HepG2 (cell line): ENCODE data around the gene OSBPL10. TPM values are rescaled to one million over a fixed set of nuclear protein-coding genes. Genes with fewer than 3 reads are reported as not detected.

Experiments used
- DPF2 ChIP-seq: sonication (generic); formaldehyde crosslinking; IDR thresholded peaks from 2 replicates; pipeline ENCODE4 v1.4.0; 2020; ENCODE audit warnings: mild to moderate bottlenecking, low read depth, missing genetic modification reagents, borderline replicate concordance
- GTF3A ChIP-seq: sonication (generic); formaldehyde crosslinking; conservative IDR thresholded peaks from 2 replicates; pipeline ENCODE4 v1.4.0; 2020; ENCODE audit warnings: mild to moderate bottlenecking, missing genetic modification reagents
- MTA1 ChIP-seq: sonication (generic); formaldehyde crosslinking; IDR thresholded peaks from 2 replicates; pipeline ENCODE4 v1.4.0; 2020; ENCODE audit warnings: missing genetic modification reagents, mild to moderate bottlenecking, borderline replicate concordance
- NFAT5 ChIP-seq: sonication (generic); formaldehyde crosslinking; IDR thresholded peaks from 2 replicates; pipeline ENCODE4 v1.4.0; 2020; ENCODE audit warnings: missing genetic modification reagents
- SRSF4 ChIP-seq: fragments of 200-400 bp; formaldehyde crosslinking; IDR thresholded peaks from one replicate; pipeline ENCODE4 v1.6.1; 2018; ENCODE audit warnings: mild to moderate bottlenecking, low read depth, low read length, moderate library complexity; ENCODE audit not compliant: poor library complexity, severe bottlenecking
- STAT5B ChIP-seq: sonication (generic); formaldehyde crosslinking; IDR thresholded peaks from 2 replicates; pipeline ENCODE4 v1.4.0; 2020; ENCODE audit warnings: missing genetic modification reagents
- TBX2 ChIP-seq: sonication (generic); formaldehyde crosslinking; IDR thresholded peaks from 2 replicates; pipeline ENCODE4 v1.5.0; 2020; ENCODE audit warnings: missing genetic modification reagents, mild to moderate bottlenecking, borderline replicate concordance
- TOPORS ChIP-seq: sonication (generic); formaldehyde crosslinking; IDR thresholded peaks from 2 replicates; pipeline ENCODE4 v1.8.0; 2023; ENCODE audit warnings: mild to moderate bottlenecking, missing genetic modification reagents
- ZNF160 ChIP-seq: sonication (generic); formaldehyde crosslinking; IDR thresholded peaks from 2 replicates; pipeline ENCODE4 v1.8.0; 2022; ENCODE audit warnings: mild to moderate bottlenecking, inconsistent platforms, missing genetic modification reagents
- ZNF329 ChIP-seq: sonication (generic); formaldehyde crosslinking; IDR thresholded peaks from 2 replicates; pipeline ENCODE4 v1.9.0; 2021; ENCODE audit warnings: low read depth, mild to moderate bottlenecking, missing genetic modification reagents
- ZNF431 ChIP-seq: sonication (generic); formaldehyde crosslinking; IDR thresholded peaks from 2 replicates; pipeline ENCODE4 v1.9.0; 2022; ENCODE audit warnings: missing genetic modification reagents, low read depth, mild to moderate bottlenecking, borderline replicate concordance
- ZNF7 ChIP-seq: IDR thresholded peaks from 2 replicates; pipeline ENCODE4 v1.6.1; 2016; ENCODE audit warnings: missing biosample characterization, missing genetic modification reagents
- ZSCAN20 ChIP-seq: sonication (generic); formaldehyde crosslinking; IDR thresholded peaks from 2 replicates; pipeline ENCODE4 v1.4.0; 2020; ENCODE audit warnings: missing genetic modification reagents, mild to moderate bottlenecking, borderline replicate concordance
- polyA plus RNA-seq, 8 experiments: library from polyadenylated mRNA; depleted of rRNA in 3 of 8; stranded (reverse) in 7 of 8; unstranded in 1 of 8; fragments of >200 nt; fragmentation: Illumina TruSeq in 4 of 8; extraction: Trizol in 4 of 8; gene quantifications; 2 replicates each; pipeline versions ENCODE4 v1.2.1 to v1.2.3, GENCODE V29; 2011 to 2016; ENCODE audit warnings: low read depth in 4 of 8, missing spikeins in 1 of 8, mixed read lengths in 1 of 8; ENCODE audit not compliant: insufficient read depth in 1 of 8
- total RNA-seq, 5 experiments: library from RNA; depleted of rRNA; stranded (reverse); fragments of >200 nt; fragmentation: Illumina TruSeq; extraction: Trizol; gene quantifications; 2 replicates each; pipeline ENCODE4 v1.2.3, GENCODE V29; 2016; ENCODE audit warnings: low read depth in 1 of 5
- TF ChIP-seq, protein P1 (sequence below): IDR thresholded peaks from 2 replicates; pipeline ENCODE4 v1.6.1; 2016; ENCODE audit warnings: low read depth, control low read depth
- TF ChIP-seq, protein P2 (sequence below): sonication (generic); formaldehyde crosslinking; IDR thresholded peaks from 2 replicates; pipeline ENCODE4 v1.4.0; 2020; ENCODE audit warnings: mild to moderate bottlenecking, missing genetic modification reagents
- TF ChIP-seq, protein P3 (sequence below): sonication (generic); formaldehyde crosslinking; IDR thresholded peaks from 2 replicates; pipeline ENCODE4 v1.4.0; 2020; ENCODE audit warnings: missing genetic modification reagents
- TF ChIP-seq, protein P4 (sequence below): sonication (generic); formaldehyde crosslinking; IDR thresholded peaks from 2 replicates; pipeline ENCODE4 v1.5.0; 2020; ENCODE audit warnings: missing genetic modification reagents

The OSBPL10 gene
- total and polyA plus RNA-seq, 2 of the 13 experiments (the other 11 are each of a cell fraction or from before 2014, with no cell fraction given), result 10.3 to 28.6 TPM

DNA sequence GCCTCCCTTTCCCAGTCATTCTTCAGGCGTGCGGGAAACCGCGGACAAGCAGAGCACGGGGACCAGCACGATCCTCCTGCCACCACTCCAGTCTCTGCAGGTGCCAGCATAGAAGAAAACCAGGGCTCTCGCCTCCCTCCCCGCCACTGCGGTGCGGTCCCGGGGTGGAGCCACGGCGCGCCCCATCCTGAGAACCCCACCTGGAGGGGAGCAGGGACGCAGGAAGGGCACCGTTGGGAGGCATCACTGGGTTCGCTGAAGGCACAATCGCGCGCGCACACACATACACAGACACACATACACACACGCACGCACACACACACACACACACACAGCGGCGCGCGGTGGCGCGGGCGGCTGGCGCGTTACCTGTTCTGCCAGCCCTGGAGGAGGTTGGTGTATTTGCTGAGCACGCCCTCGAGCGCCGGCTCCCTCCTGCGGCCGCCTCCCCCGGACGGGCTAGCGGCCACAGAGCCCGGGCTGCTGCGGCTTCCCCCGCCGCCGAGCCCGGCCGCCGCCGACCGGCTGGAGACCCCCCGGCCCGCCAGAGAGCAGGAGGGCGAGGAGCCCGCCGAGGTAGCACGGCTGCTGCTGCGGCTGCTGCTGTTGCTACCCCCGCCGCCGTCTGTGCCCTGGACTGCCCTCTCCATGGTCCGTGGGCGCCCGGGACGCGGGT lies 394 bp downstream of the OSBPL10 start (continued):
- TF ChIP-seq DPF2 (CRISPR knock-in tag) (peak; percentile 47; the same call in 1 of the 2 replicates), ZNF431 (peak; percentile 62; the same call in 1 of the 2 replicates), STAT5B (CRISPR knock-in tag) (no peak), TOPORS (no peak), ZNF7 (CRISPR knock-in tag) (no peak), NFAT5 (CRISPR knock-in tag) (no peak), ZSCAN20 (CRISPR knock-in tag) (no peak), TBX2 (CRISPR knock-in tag) (peak; percentile 51; the same call in 1 of the 2 replicates), GTF3A (CRISPR knock-in tag) (peak; percentile 81; the same call in 1 of the 2 replicates), SRSF4 (no peak), ZNF329 (CRISPR knock-in tag) (0 out of 2 replicates have a peak, but pooled peaks have one; percentile 29), ZNF160 (0 out of 2 replicates have a peak, but pooled peaks have one; percentile 31), MTA1 (CRISPR knock-in tag) (peak; percentile 78; the same call in 1 of the 2 replicates)
- TF ChIP-seq, protein P1, sequence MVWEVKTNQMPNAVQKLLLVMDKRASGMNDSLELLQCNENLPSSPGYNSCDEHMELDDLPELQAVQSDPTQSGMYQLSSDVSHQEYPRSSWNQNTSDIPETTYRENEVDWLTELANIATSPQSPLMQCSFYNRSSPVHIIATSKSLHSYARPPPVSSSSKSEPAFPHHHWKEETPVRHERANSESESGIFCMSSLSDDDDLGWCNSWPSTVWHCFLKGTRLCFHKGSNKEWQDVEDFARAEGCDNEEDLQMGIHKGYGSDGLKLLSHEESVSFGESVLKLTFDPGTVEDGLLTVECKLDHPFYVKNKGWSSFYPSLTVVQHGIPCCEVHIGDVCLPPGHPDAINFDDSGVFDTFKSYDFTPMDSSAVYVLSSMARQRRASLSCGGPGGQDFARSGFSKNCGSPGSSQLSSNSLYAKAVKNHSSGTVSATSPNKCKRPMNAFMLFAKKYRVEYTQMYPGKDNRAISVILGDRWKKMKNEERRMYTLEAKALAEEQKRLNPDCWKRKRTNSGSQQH (CRISPR knock-in tag), result no peak
- TF ChIP-seq, protein P2, sequence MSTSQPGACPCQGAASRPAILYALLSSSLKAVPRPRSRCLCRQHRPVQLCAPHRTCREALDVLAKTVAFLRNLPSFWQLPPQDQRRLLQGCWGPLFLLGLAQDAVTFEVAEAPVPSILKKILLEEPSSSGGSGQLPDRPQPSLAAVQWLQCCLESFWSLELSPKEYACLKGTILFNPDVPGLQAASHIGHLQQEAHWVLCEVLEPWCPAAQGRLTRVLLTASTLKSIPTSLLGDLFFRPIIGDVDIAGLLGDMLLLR (CRISPR knock-in tag), result no peak
- TF ChIP-seq, protein P3, sequence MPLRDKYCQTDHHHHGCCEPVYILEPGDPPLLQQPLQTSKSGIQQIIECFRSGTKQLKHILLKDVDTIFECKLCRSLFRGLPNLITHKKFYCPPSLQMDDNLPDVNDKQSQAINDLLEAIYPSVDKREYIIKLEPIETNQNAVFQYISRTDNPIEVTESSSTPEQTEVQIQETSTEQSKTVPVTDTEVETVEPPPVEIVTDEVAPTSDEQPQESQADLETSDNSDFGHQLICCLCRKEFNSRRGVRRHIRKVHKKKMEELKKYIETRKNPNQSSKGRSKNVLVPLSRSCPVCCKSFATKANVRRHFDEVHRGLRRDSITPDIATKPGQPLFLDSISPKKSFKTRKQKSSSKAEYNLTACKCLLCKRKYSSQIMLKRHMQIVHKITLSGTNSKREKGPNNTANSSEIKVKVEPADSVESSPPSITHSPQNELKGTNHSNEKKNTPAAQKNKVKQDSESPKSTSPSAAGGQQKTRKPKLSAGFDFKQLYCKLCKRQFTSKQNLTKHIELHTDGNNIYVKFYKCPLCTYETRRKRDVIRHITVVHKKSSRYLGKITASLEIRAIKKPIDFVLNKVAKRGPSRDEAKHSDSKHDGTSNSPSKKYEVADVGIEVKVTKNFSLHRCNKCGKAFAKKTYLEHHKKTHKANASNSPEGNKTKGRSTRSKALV, result no peak
- TF ChIP-seq, protein P4, sequence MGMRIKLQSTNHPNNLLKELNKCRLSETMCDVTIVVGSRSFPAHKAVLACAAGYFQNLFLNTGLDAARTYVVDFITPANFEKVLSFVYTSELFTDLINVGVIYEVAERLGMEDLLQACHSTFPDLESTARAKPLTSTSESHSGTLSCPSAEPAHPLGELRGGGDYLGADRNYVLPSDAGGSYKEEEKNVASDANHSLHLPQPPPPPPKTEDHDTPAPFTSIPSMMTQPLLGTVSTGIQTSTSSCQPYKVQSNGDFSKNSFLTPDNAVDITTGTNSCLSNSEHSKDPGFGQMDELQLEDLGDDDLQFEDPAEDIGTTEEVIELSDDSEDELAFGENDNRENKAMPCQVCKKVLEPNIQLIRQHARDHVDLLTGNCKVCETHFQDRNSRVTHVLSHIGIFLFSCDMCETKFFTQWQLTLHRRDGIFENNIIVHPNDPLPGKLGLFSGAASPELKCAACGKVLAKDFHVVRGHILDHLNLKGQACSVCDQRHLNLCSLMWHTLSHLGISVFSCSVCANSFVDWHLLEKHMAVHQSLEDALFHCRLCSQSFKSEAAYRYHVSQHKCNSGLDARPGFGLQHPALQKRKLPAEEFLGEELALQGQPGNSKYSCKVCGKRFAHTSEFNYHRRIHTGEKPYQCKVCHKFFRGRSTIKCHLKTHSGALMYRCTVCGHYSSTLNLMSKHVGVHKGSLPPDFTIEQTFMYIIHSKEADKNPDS (CRISPR knock-in tag), result no peak
